OCI-LY1 (cell line): ENCODE results near the gene METAP1.

Experiments
- EZH2 ChIP-seq: fragments of 200-600 bp; sonication (generic), shearing (Covaris generic); IDR thresholded peaks from 2 replicates; pipeline ENCODE4 v1.8.0; 2017; ENCODE audit warnings: borderline replicate concordance, mixed run types, mild to moderate bottlenecking, antibody characterized with exemption, low read length, moderate library complexity, mixed read lengths
- TF ChIP-seq, protein P1 (sequence below): fragments of 200-600 bp; sonication (generic), shearing (Covaris generic); IDR thresholded peaks from 2 replicates; pipeline ENCODE4 v1.5.1; 2017; ENCODE audit warnings: mild to moderate bottlenecking, antibody characterized with exemption, low read length, moderate library complexity, mixed read lengths

DNA sequence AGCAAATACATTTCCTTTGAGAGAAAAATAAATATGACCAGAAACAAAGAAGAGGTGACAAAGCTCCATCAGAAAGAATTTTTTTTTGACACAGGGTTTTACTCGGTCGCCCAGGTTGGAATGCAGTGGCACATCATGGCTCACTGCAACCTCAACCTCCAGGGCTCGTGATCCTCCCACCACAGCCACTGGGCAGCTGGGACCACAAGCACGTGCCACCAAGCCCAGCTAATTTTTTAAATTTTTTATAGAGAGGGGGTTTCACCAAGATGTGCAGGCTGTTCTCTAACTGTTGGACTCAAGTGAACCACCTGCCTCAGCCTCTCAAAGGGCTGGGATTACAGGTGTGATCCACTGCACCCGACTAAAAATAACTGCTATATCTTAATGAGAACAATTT, 82.8 kb downstream of the METAP1 start:
- TF ChIP-seq, protein P1, sequence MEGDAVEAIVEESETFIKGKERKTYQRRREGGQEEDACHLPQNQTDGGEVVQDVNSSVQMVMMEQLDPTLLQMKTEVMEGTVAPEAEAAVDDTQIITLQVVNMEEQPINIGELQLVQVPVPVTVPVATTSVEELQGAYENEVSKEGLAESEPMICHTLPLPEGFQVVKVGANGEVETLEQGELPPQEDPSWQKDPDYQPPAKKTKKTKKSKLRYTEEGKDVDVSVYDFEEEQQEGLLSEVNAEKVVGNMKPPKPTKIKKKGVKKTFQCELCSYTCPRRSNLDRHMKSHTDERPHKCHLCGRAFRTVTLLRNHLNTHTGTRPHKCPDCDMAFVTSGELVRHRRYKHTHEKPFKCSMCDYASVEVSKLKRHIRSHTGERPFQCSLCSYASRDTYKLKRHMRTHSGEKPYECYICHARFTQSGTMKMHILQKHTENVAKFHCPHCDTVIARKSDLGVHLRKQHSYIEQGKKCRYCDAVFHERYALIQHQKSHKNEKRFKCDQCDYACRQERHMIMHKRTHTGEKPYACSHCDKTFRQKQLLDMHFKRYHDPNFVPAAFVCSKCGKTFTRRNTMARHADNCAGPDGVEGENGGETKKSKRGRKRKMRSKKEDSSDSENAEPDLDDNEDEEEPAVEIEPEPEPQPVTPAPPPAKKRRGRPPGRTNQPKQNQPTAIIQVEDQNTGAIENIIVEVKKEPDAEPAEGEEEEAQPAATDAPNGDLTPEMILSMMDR = no peak
- TF ChIP-seq EZH2 = no peak
